Endodermal cell (in vitro differentiated cells): ENCODE results near the gene KPNA4. TPM values are rescaled to one million over a fixed set of nuclear protein-coding genes. Genes with fewer than 3 reads are reported as not detected.

Experiments used
- DNase-seq: peaks from one replicate; pipeline ENCODE4 v3.0.0-alpha.2; 2017
- H3K27ac ChIP-seq: 2 replicates; pipeline ENCODE4 v1.5.1; 2013; ENCODE audit warnings: mild to moderate bottlenecking, low read depth, low read length, moderate library complexity
- H3K27me3 ChIP-seq: 2 replicates; pipeline ENCODE4 v1.6.1; 2013; ENCODE audit warnings: mild to moderate bottlenecking, low read length, moderate library complexity; ENCODE audit not compliant: insufficient read depth, control insufficient read depth, poor library complexity, severe bottlenecking
- H3K36me3 ChIP-seq: 2 replicates; pipeline ENCODE4 v1.7.0; 2013; ENCODE audit warnings: mild to moderate bottlenecking, low read length, moderate library complexity; ENCODE audit not compliant: control insufficient read depth, insufficient read depth
- H3K4me1 ChIP-seq: one replicate; pipeline ENCODE4 v1.7.0; 2013; ENCODE audit warnings: low read length; ENCODE audit not compliant: control insufficient read depth, insufficient read depth
- H3K4me3 ChIP-seq: 2 replicates; pipeline ENCODE4 v1.5.1; 2013; ENCODE audit warnings: mild to moderate bottlenecking, low read length, moderate library complexity
- H3K9ac ChIP-seq: 2 replicates; pipeline ENCODE4 v1.6.1; 2013; ENCODE audit warnings: mild to moderate bottlenecking, low read length, moderate library complexity; ENCODE audit not compliant: poor library complexity, severe bottlenecking; ENCODE audit errors: extremely low read depth
- H3K9me3 ChIP-seq: 2 replicates; pipeline ENCODE4 v1.6.1; 2013; ENCODE audit warnings: mild to moderate bottlenecking, low read length, moderate library complexity; ENCODE audit not compliant: control insufficient read depth
- H3K27ac Mint-ChIP-seq: 2 replicates; pipeline ENCODE4 v1.8.0; 2020; ENCODE audit warnings: mixed read lengths
- H3K27me3 Mint-ChIP-seq: 2 replicates; pipeline ENCODE4 v1.8.0; 2021; ENCODE audit warnings: mild to moderate bottlenecking, mixed read lengths; ENCODE audit not compliant: insufficient read depth
- H3K36me3 Mint-ChIP-seq: 2 replicates; pipeline ENCODE4 v1.8.0; 2020; ENCODE audit warnings: low read depth, mixed read lengths
- H3K4me1 Mint-ChIP-seq: 2 replicates; pipeline ENCODE4 v1.8.0; 2020; ENCODE audit warnings: mixed read lengths
- H3K4me3 Mint-ChIP-seq: 2 replicates; pipeline ENCODE4 v1.8.0; 2020; ENCODE audit warnings: mild to moderate bottlenecking, moderate library complexity, mixed read lengths
- H3K9me3 Mint-ChIP-seq: 2 replicates; pipeline ENCODE4 v1.8.0; 2020; ENCODE audit warnings: mild to moderate bottlenecking, mixed read lengths
- CTCF ChIP-seq: fragments of 200-600 bp; sonication (generic); conservative IDR thresholded peaks from 2 replicates; pipeline ENCODE4 v1.5.0; 2021; ENCODE audit warnings: antibody characterized with exemption, mild to moderate bottlenecking
- WGBS, 2 experiments: methylation state at CpG; one replicate each; pipeline versions ENCODE4 v1.1.5 to v1.1.7; 2013; ENCODE audit warnings: missing lambda C conversion rate in 2 of 2, mixed read lengths in 1 of 2; ENCODE audit not compliant: insufficient coverage in 1 of 2, insufficient read length in 1 of 2; 5-methylcytosine and 5-hydroxymethylcytosine counted together
- total RNA-seq, 2 donors: library from RNA; stranded (reverse); fragmentation: NEBNext Ultra II Directional in 1 of 2; extraction: Animal tissue kit (Norgen Biotek cat#: 25700) in 1 of 2; gene quantifications; 2 replicates in 1 of 2; 3 replicates in 1 of 2; pipeline ENCODE4 v1.2.1, GENCODE V29; 2021

KPNA4 gene
- total RNA-seq, 2 donors from 2014 or later: 65.2 to 73.0 TPM

GRCh38 chr3:160478338-160478737, 87.0 kb downstream of the KPNA4 start:
- H3K27ac ChIP-seq: no peak overlapping the region
- TF ChIP-seq CTCF: no peak
- peaks cover 16% of the 10 kb centered on the region for H3K27me3 ChIP-seq
- H3K9ac ChIP-seq: no peak overlapping the region
- no peaks in the 10 kb centered on the region for H3K4me1 ChIP-seq
- H3K4me3 ChIP-seq: no peak overlapping the region
- Mint-ChIP-seq H3K27ac (no peak overlapping the region), H3K36me3 (no peaks in the 10 kb centered on the region), H3K27me3 (peaks cover 4% of the 10 kb centered on the region), H3K4me1 (peaks cover 6% of the 10 kb centered on the region), H3K9me3 (no peaks in the 10 kb centered on the region), H3K4me3 (no peak overlapping the region)
- DNase-seq: no peak
- 90 to 96% methylated on average over 4 to 5 of the region's 5 CpGs for WGBS, 2 experiments
- no peaks in the 10 kb centered on the region for H3K36me3 ChIP-seq
- H3K9me3 ChIP-seq: no peaks in the 10 kb centered on the region

- Histone ChIP-seq H3K4me1 (no peaks in the 10 kb centered on the region), H3K4me3 (no peak overlapping the region), H3K9me3 (no peaks in the 10 kb centered on the region), H3K9ac (no peak overlapping the region), H3K27ac (no peak overlapping the region), H3K36me3 (no peaks in the 10 kb centered on the region), H3K27me3 (peaks cover 22% of the 10 kb centered on the region)
- no peak for TF ChIP-seq CTCF
- DNase-seq: no peak
- no peaks in the 10 kb centered on the region for H3K36me3 Mint-ChIP-seq
- WGBS, 2 experiments: 90 to 94% methylated on average over 5 of the region's 5 CpGs
- H3K27me3 Mint-ChIP-seq: peaks cover 4% of the 10 kb centered on the region
- H3K4me3 Mint-ChIP-seq: no peak overlapping the region
- H3K4me1 Mint-ChIP-seq: peaks cover 6% of the 10 kb centered on the region
- H3K27ac Mint-ChIP-seq: no peak overlapping the region
- H3K9me3 Mint-ChIP-seq: no peaks in the 10 kb centered on the region
These were observed 87.6 kb downstream of the KPNA4 start for GRCh38 chr3:160477750-160478149.

GRCh38 chr3:160475884-160476283, 89.5 kb downstream of the KPNA4 start:
- H3K4me3 ChIP-seq: no peak overlapping the region
- H3K4me3 Mint-ChIP-seq: no peak overlapping the region
- no peaks in the 10 kb centered on the region for H3K9me3 Mint-ChIP-seq
- peaks cover 31% of the 10 kb centered on the region for H3K27me3 ChIP-seq
- no peak overlapping the region for H3K27ac Mint-ChIP-seq
- peaks cover 14% of the 10 kb centered on the region for H3K9me3 ChIP-seq
- H3K27ac ChIP-seq: no peak overlapping the region
- no peaks in the 10 kb centered on the region for H3K36me3 ChIP-seq
- H3K27me3 Mint-ChIP-seq: peaks cover 4% of the 10 kb centered on the region
- no peaks in the 10 kb centered on the region for H3K36me3 Mint-ChIP-seq
- 97 to 100% methylated on average over 1 to 2 of the region's 2 CpGs for WGBS, 2 experiments
- no peak for DNase-seq
- no peaks in the 10 kb centered on the region for H3K4me1 ChIP-seq
- H3K9ac ChIP-seq: no peak overlapping the region
- peaks cover 6% of the 10 kb centered on the region for H3K4me1 Mint-ChIP-seq
- no peak for TF ChIP-seq CTCF
